BJ (cell line): ENCODE data around the gene ITGB2. TPM values are rescaled to one million over a fixed set of nuclear protein-coding genes. Genes with fewer than 3 reads are reported as not detected.

Source experiments
- CTCF ChIA-PET: fragments of 350-600 bp; formaldehyde crosslinking; extraction: SDS; loops from one replicate; lab custom pipeline; 2021; ENCODE audit warnings: antibody characterized with exemption, inconsistent platforms; lab: Yijun Ruan, JAX
- POLR2A ChIA-PET: fragments of 300-600 bp; sonication (Branson Sonifier 250); formaldehyde crosslinking; extraction: SDS; loops from one replicate; lab custom pipeline; 2021; ENCODE audit warnings: antibody characterized with exemption; lab: Charles Lee
- DNase-seq: peaks from one replicate; pipeline ENCODE4 v3.0.0-alpha.2; 2011; ENCODE audit warnings: low read depth
- H3K27me3 ChIP-seq: 2 replicates; pipeline ENCODE4 v1.6.0; 2011; ENCODE audit warnings: low read length; ENCODE audit not compliant: control insufficient read depth, insufficient read depth
- H3K36me3 ChIP-seq: 2 replicates; pipeline ENCODE4 v1.5.1; 2011; ENCODE audit warnings: low read length; ENCODE audit not compliant: control insufficient read depth, insufficient read depth
- H3K4me3 ChIP-seq: 2 replicates; pipeline ENCODE4 v1.5.1; 2011; ENCODE audit warnings: low read depth, mild to moderate bottlenecking, control low read depth, low read length
- CTCF ChIP-seq: IDR thresholded peaks from 2 replicates; pipeline ENCODE4 v1.5.1; 2011; ENCODE audit warnings: low read depth, mild to moderate bottlenecking, control low read depth, inconsistent platforms, low read length, moderate library complexity; ENCODE audit not compliant: insufficient read depth
- polyA minus RNA-seq: library from RNA; depleted of rRNA, polyadenylated mRNA; stranded (reverse); fragments of >200 nt; gene quantifications from 2 replicates; pipeline ENCODE4 v1.2.3, GENCODE V29; 2011; rRNA and poly(A)+ RNA removed
- polyA plus RNA-seq: library from polyadenylated mRNA; depleted of rRNA; stranded (reverse); fragments of >200 nt; gene quantifications from 2 replicates; pipeline ENCODE4 v1.2.3, GENCODE V29; 2011; rRNA removed

ITGB2 gene
- polyA plus RNA-seq (not detected in 2 replicates), polyA minus RNA-seq (not detected in 2 replicates)

GRCh38 chr21:44920694-44921604, at the start of gene ITGB2:
TSS of gene ITGB2 (minus strand) at chr21:44920899. CDS start at chr21:44910782, 10,117 bp downstream.
- Histone ChIP-seq H3K4me3 (no peak within 1 kb of the TSS), H3K27me3 (peaks cover 31% of the 10 kb centered on the region), H3K36me3 (no peaks in the 10 kb centered on the region)
- ChIA-PET POLR2A (no interaction called here), CTCF (interaction anchor here (2.2 kb wide), 1 partner anchor 11 kb away, joined by 4 read pairs; no protein-coding TSS in a partner anchor)
- DNase-seq, result no peak
- TF ChIP-seq CTCF, result no peak

GRCh38 chr21:44969931-44970755, 49.4 kb upstream of the ITGB2 start:
- no peak for DNase-seq
- ChIA-PET POLR2A (no interaction called here), CTCF (interaction anchor here (0.8 kb wide), 1 partner anchor 132 kb away, joined by 3 read pairs; no protein-coding TSS in a partner anchor)
- Histone ChIP-seq H3K27me3 (no peaks in the 10 kb centered on the region), H3K4me3 (no peak overlapping the region), H3K36me3 (peaks cover 17% of the 10 kb centered on the region)
- no peak for TF ChIP-seq CTCF

- no peak overlapping the region for H3K4me3 ChIP-seq
- DNase-seq, result no peak
- no peak for TF ChIP-seq CTCF
- H3K36me3 ChIP-seq, result peaks cover 17% of the 10 kb centered on the region
- POLR2A ChIA-PET, result no interaction called here
- no peaks in the 10 kb centered on the region for H3K27me3 ChIP-seq
- CTCF ChIA-PET, result no interaction called here
Measured at GRCh38 chr21:44969066-44969670, 48.5 kb upstream of the ITGB2 start.

GRCh38 chr21:44967082-44968047, 46.7 kb upstream of the ITGB2 start:
- Histone ChIP-seq H3K27me3 (no peaks in the 10 kb centered on the region), H3K36me3 (peaks cover 14% of the 10 kb centered on the region), H3K4me3 (no peak overlapping the region)
- no peak for TF ChIP-seq CTCF
- POLR2A ChIA-PET, result no interaction called here
- no peak for DNase-seq
- CTCF ChIA-PET, result interaction anchor here (1.7 to 2.0 kb wide), 2 partner anchors 18 to 170 kb away, joined by 8 to 10 read pairs; no protein-coding TSS in a partner anchor
